HG02852 (cell line): ENCODE results near the gene SMARCAD1.

Source experiments
- ATAC-seq: cut with Tn5 transposase; IDR thresholded peaks from one replicate; pipeline ENCODE4 v1.9.1; 2021; ENCODE audit warnings: mild to moderate bottlenecking, moderate library complexity; ENCODE audit not compliant: unreplicated experiment

The SMARCAD1 gene

GRCh38 chr4:94226763-94227162 is 19.1 kb downstream of the SMARCAD1 start:
- ATAC-seq = no peak

- no peak for ATAC-seq
Measured at GRCh38 chr4:94228493-94229216, 21.0 kb downstream of the SMARCAD1 start.

- no peak for ATAC-seq
Measured at GRCh38 chr4:94232519-94232918, 24.9 kb downstream of the SMARCAD1 start.

- no peak for ATAC-seq
Measured at GRCh38 chr4:94235825-94236224, 28.2 kb downstream of the SMARCAD1 start.

GRCh38 chr4:94237271-94237670 is 29.6 kb downstream of the SMARCAD1 start:
- no peak for ATAC-seq

GRCh38 chr4:94238160-94238559 is 30.5 kb downstream of the SMARCAD1 start:
- ATAC-seq = no peak

- no peak for ATAC-seq
Measured at GRCh38 chr4:94240384-94240783, 32.7 kb downstream of the SMARCAD1 start.

- no peak for ATAC-seq
Measured at GRCh38 chr4:94244087-94244828, 36.6 kb downstream of the SMARCAD1 start.

- ATAC-seq = no peak
Measured at GRCh38 chr4:94244829-94245185, 37.1 kb downstream of the SMARCAD1 start.

- no peak for ATAC-seq
Measured at GRCh38 chr4:94251094-94251493, 43.4 kb downstream of the SMARCAD1 start.

- no peak for ATAC-seq
Measured at GRCh38 chr4:94253036-94253435, 45.4 kb downstream of the SMARCAD1 start.

- ATAC-seq = no peak
Measured at GRCh38 chr4:94256144-94256783, 48.6 kb downstream of the SMARCAD1 start.

- ATAC-seq = no peak
Measured at GRCh38 chr4:94256828-94257227, 49.2 kb downstream of the SMARCAD1 start.

GRCh38 chr4:94262163-94263016 is 54.7 kb downstream of the SMARCAD1 start:
- ATAC-seq = no peak

- no peak for ATAC-seq
Measured at GRCh38 chr4:94267037-94267436, 59.4 kb downstream of the SMARCAD1 start.

GRCh38 chr4:94271248-94271647 is 63.6 kb downstream of the SMARCAD1 start:
- no peak for ATAC-seq

- ATAC-seq = no peak
Measured at GRCh38 chr4:94274912-94275311, 67.2 kb downstream of the SMARCAD1 start.

- ATAC-seq = no peak
Measured at GRCh38 chr4:94276204-94276603, 68.5 kb downstream of the SMARCAD1 start.

- ATAC-seq = no peak
Measured at GRCh38 chr4:94277534-94277933, 69.9 kb downstream of the SMARCAD1 start.

GRCh38 chr4:94278781-94279180 is 71.1 kb downstream of the SMARCAD1 start:
- ATAC-seq = no peak

- no peak for ATAC-seq
Measured at GRCh38 chr4:94284889-94285288, 77.2 kb downstream of the SMARCAD1 start.
